CD4-positive, alpha-beta T cell treated with Interleukin-10 for 1 hour (primary cell): Measurements from ENCODE around the gene KCNH1.
"Not testable (repeated sequence)": the region's sequence is repeated elsewhere in the genome, so short reads cannot be mapped to it uniquely, and the experiment has no call there.

Experiments used
- DNase-seq: peaks from one replicate; pipeline ENCODE4 v3.0.0-alpha.2; 2020

KCNH1 gene

DNA sequence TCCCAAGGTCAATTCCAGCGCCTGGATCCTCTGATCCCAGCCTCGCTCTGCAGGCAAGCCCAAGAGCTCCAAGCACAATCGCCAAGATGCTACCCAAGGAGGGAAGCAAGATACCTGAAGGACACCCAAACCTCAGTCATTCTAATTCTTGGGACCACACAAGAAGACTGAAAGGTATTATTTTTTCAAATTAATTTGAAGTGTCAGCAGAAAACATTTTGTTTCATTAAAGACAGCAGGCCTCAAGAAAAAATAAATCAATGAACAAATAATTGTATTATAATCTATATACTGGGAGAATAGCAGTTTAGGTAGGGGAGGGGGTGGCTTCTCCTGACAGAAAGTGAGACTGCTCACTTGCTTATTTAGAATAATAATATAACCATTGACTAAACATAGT, 457.4 kb downstream of the KCNH1 start:
- DNase-seq = no peak

DNA sequence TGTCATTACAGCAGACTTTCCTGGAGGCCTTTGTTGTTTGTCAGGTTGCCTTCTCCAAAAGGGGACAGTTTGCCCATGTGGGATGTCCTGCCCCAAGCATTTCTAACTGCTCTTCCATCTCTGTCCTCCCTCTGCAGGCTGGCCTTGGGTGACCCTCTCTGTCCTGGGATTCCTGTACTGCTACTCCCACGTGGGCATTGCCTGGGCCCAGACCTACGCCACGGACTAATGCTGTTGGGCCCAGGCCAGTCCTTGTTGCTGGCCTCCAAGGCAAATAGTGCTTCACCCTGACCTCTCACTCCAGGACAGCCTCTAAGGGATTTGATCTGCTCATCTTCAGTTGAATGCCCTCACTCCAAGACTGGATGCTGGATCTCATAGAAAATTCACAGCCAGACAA, 459.8 kb downstream of the KCNH1 start:
- DNase-seq = no peak

- DNase-seq = no peak
Observed at GRCh38 chr1:210669951-210670350, 464.0 kb downstream of the KCNH1 start.

GRCh38 chr1:210663730-210664573, 470.0 kb downstream of the KCNH1 start:
- DNase-seq = no peak

DNA sequence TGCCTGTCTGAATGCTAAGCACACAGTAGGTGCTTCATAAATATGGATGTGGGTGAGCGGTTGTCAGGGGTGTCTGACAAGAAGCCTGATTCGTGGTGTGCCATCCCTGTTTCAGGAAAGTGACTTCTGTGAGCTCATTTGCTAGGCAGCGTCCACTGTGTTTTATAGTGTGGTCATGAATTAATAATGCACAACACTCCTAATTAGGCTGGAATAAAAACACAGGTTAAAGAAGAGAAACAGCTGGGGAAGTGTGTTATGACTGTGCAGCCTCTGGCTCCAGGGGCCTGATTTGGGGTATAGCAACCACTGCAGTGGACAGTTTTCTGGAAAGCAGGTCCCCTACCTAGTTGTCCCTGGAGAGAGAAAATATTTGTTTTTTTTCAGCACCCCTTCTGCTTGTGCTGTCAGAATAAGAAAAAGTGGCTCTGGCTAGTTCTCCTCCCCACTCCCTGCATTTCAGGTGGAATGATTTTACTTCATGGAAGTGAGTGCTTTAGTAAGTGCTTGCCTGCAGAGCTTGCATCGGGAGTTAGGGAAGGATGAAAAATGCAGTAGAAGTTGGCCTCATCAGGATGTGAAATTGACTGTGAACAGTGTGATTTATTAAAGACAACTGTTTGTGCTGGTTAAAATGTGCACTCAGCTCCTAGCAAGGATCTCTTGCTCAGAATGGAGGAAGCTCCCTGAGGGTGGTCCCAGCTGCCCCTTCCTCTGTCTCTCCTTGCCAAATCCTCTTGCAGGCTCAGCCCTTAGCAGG, 471.5 kb downstream of the KCNH1 start:
- DNase-seq = no peak

- not testable (repeated sequence) for DNase-seq
Observed at GRCh38 chr1:210661520-210661919, 472.4 kb downstream of the KCNH1 start.

GRCh38 chr1:210657806-210658205, 476.1 kb downstream of the KCNH1 start:
- DNase-seq = no peak

- no peak for DNase-seq
Observed at GRCh38 chr1:210655511-210655910, 478.4 kb downstream of the KCNH1 start.

GRCh38 chr1:210654176-210654981, 479.6 kb downstream of the KCNH1 start:
- DNase-seq = no peak

DNA sequence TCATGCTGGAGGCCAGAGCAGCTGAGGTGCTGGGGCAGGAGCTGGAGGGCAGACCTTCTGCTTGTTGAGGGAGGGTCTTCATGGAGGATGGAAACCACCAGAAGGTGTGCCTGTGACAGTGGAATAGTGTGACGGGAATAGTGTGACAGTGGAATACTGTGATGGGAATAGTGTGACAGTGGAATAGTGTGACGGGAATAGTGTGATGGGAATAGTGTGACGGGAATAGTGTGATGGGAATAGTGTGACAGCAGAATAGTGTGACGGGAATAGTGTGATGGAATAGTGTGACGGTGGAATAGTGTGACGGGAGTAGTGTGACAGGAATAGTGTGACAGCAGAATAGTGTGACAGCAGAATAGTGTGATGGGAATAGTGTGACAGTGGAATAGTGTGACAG, 480.2 kb downstream of the KCNH1 start:
- no peak for DNase-seq

DNA sequence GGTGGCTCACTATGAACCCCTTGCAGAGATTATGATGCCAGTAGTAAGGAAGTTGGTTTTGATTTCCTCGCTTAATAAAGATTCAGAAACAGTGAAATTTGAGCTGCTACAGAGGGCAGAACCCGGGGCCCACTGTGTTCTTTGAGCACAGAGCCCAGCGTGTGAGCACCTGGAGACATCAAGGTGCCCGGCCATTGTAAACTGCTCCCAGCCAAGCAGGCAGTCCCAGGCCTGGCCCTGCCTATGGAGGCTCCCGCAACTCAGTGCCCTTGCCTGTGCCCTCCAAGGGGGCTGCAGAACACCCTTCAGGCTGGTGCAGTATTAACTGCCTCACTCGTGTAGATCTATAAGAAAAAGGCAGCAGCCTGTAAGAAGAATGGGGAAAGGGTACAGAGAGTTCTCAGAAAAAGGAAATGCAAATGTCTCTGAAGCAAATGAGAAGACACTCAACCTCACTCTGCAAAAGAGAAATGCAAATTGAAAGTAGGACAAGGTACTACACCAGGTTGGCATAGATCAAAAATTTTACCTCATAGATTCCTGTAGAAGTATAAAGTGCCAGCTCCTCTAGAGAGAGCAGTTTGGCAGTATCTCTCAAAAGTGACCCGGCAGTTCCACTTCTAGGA, 481.5 kb downstream of the KCNH1 start:
- DNase-seq = no peak

DNA sequence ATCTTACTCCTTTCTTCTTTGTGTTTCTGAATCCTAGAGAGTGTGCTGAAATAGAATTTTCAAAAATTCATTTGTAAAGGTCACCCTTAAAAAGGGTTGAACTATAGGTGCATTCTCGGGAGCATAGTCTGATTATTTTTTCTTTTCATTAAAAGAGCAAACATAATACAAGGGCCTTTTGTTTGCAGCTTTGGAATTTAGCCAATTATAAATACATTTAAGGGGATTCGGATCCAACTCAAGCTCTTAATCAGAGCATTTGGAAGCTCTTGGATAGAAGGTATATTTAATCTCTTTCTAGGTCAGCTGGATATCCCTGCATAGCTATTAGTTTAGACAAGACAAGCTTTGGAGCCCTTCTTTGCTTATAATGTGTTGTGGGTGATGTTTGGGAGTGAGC, 483.5 kb downstream of the KCNH1 start:
- no peak for DNase-seq

- no peak for DNase-seq
Observed at GRCh38 chr1:210648588-210649269, 485.2 kb downstream of the KCNH1 start.

GRCh38 chr1:210647406-210648333, 486.3 kb downstream of the KCNH1 start:
- DNase-seq = no peak

DNA sequence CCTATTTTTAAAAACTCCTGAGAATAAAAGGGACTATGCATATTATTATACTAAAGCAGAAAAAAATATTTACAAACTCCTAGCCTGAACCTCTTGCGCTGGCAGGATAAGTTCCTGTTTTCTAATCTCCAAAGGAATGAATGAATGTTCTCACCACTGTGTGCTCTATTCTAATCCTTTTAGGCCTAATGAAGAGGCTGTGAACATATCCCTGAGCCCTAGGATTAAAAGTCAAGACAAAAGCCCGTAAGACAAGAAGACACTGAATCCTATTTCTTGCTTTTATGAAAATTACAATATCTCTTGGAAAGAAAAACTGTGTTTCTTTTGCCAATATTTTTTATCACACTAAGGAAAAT, 487.7 kb downstream of the KCNH1 start:
- no peak for DNase-seq

DNA sequence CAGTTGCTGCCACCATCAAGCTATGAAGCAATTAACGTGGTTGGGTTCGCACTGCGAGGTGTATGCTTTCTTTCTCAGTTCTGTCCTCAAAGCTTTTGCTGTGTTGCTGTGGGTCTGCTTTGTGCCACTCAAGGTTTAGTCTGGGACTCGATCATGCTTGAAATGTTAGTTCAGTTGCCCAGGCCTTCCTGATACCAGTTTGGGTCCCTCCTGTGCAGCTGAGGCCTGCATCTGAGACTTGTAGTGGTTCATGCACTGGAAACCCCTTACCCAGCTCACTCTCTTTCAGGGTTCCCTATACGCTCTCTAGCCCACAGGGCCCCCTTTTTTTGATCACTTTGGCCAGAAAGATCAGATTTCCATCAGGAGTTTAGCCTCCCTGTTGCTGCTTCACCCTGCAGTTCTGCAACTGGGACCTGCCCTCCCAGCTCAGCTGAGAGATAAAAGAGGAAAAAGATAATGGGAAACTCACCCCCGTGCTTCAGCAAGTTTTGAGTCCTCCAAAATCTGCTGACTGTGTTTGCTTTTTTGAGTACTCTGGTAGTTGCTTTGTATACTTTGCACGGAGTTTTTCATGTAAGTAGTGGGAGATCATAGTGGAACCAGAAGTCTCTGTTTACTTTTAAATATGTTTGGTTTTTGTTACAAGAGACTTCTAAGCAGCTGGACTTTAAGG, 488.2 kb downstream of the KCNH1 start:
- no peak for DNase-seq

- no peak for DNase-seq
Observed at GRCh38 chr1:210641582-210641981, 492.4 kb downstream of the KCNH1 start.

- no peak for DNase-seq
Observed at GRCh38 chr1:210635108-210635507, 498.8 kb downstream of the KCNH1 start.

DNA sequence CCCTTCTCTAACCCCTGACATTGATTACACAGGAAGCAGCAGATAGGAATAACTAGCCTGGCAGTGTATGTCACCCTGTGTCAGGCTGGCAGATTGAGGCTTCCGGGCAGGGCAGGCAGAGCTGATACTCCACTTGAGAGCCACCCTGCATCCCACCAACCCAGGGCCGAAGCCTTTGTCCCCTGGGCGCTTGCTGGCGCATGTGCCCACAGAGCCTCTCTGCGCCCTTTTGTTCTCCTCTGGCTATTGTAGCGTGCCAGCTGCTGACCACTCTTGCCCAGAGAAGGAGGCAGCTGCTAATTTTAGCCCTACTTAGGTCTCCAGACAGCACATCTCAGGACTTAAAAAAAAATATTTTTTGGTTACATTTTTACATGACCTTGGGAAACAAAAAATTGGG, 500.3 kb downstream of the KCNH1 start:
- DNase-seq = no peak

- no peak for DNase-seq
Observed at GRCh38 chr1:210633140-210633539, 500.8 kb downstream of the KCNH1 start.

DNA sequence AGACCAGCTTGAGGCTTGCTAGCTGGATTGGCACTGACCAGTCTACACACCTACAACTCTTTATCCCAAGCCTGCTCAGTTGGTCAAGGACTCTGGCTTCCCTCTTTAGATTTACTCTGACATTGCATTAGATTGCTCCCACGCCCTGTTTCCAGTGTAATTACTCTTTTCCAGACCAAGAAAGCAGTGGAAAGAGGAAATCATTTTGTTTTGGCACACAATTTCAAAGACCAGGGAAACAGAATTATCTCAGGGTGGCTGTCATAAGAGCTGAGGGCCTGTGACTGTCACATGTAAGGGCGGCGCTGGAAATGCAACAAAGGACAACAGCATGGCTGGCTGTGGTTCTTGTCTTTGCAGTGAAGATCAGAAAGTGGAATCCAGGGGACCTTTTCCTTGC, 502.5 kb downstream of the KCNH1 start:
- no peak for DNase-seq
